ENCODE measurements around the gene PHF21A.

Gene PHF21A

GRCh38 chr11:46069595-46069994 is 51.7 kb downstream of the PHF21A start:
- ATAC-seq: no peak
- TF ChIP-seq, protein P1, sequence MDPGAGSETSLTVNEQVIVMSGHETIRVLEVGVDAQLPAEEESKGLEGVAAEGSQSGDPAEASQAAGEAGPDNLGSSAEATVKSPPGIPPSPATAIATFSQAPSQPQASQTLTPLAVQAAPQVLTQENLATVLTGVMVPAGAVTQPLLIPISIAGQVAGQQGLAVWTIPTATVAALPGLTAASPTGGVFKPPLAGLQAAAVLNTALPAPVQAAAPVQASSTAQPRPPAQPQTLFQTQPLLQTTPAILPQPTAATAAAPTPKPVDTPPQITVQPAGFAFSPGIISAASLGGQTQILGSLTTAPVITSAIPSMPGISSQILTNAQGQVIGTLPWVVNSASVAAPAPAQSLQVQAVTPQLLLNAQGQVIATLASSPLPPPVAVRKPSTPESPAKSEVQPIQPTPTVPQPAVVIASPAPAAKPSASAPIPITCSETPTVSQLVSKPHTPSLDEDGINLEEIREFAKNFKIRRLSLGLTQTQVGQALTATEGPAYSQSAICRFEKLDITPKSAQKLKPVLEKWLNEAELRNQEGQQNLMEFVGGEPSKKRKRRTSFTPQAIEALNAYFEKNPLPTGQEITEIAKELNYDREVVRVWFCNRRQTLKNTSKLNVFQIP (CRISPR knock-in tag; IDR thresholded peaks at IDR 0.05; ENCODE audit: borderline replicate concordance, low read depth): no peak
- no peak for TF ChIP-seq ZFP30 (CRISPR knock-in tag; IDR thresholded peaks at IDR 0.05)
- TF ChIP-seq, protein P2, sequence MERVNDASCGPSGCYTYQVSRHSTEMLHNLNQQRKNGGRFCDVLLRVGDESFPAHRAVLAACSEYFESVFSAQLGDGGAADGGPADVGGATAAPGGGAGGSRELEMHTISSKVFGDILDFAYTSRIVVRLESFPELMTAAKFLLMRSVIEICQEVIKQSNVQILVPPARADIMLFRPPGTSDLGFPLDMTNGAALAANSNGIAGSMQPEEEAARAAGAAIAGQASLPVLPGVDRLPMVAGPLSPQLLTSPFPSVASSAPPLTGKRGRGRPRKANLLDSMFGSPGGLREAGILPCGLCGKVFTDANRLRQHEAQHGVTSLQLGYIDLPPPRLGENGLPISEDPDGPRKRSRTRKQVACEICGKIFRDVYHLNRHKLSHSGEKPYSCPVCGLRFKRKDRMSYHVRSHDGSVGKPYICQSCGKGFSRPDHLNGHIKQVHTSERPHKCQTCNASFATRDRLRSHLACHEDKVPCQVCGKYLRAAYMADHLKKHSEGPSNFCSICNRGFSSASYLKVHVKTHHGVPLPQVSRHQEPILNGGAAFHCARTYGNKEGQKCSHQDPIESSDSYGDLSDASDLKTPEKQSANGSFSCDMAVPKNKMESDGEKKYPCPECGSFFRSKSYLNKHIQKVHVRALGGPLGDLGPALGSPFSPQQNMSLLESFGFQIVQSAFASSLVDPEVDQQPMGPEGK (CRISPR knock-in tag; IDR thresholded peaks at IDR 0.05; ENCODE audit: borderline replicate concordance): no peak
- no peak for TF ChIP-seq ZFP3 (CRISPR knock-in tag; IDR thresholded peaks at IDR 0.05)
- no peak for TF ChIP-seq RARB (CRISPR knock-in tag; IDR thresholded peaks at IDR 0.05)
- TF ChIP-seq CSDC2 (CRISPR knock-in tag; IDR thresholded peaks at IDR 0.05): no peak
- no peak for TF ChIP-seq BACH2 (CRISPR knock-in tag; IDR thresholded peaks at IDR 0.05; ENCODE audit: borderline replicate concordance)
- TF ChIP-seq, protein P3, sequence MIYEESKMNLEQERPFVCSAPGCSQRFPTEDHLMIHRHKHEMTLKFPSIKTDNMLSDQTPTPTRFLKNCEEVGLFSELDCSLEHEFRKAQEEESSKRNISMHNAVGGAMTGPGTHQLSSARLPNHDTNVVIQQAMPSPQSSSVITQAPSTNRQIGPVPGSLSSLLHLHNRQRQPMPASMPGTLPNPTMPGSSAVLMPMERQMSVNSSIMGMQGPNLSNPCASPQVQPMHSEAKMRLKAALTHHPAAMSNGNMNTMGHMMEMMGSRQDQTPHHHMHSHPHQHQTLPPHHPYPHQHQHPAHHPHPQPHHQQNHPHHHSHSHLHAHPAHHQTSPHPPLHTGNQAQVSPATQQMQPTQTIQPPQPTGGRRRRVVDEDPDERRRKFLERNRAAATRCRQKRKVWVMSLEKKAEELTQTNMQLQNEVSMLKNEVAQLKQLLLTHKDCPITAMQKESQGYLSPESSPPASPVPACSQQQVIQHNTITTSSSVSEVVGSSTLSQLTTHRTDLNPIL (CRISPR knock-in tag; IDR thresholded peaks at IDR 0.05; ENCODE audit: low read depth): no peak
- TF ChIP-seq ZC3H10 (CRISPR knock-in tag; IDR thresholded peaks at IDR 0.05): no peak
- no peak for TF ChIP-seq TOX (CRISPR knock-in tag; IDR thresholded peaks at IDR 0.05; ENCODE audit: borderline replicate concordance)
- no peak for TF ChIP-seq ZNF565 (CRISPR knock-in tag; conservative IDR thresholded peaks at IDR 0.05; ENCODE audit: low read depth)

DNA sequence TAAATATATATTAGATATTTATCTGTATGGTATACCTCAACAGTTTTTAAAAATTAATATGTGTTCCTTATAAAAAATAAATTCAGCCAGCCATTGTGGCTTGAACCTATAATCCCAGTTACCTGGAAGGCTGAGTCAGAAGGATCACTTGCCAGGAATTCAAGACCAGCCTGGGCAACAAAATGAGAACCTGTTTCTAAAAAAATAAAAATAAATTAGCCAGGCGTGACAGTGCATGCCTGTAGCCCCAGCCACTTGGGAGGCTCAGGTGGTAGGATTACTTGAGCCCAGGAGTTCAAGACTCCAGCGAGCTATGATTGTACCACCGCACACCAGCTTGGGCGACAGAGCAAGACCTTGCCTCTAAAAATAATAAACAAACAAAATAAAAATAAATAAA is 54.9 kb downstream of the PHF21A start:
- TF ChIP-seq, protein P1 (CRISPR knock-in tag; IDR thresholded peaks at IDR 0.05; ENCODE audit: borderline replicate concordance, low read depth): no peak
- TF ChIP-seq ZFP30 (CRISPR knock-in tag; IDR thresholded peaks at IDR 0.05): no peak
- TF ChIP-seq ARNTL (CRISPR knock-in tag; IDR thresholded peaks at IDR 0.05; ENCODE audit: borderline replicate concordance, low read depth): no peak
- TF ChIP-seq ESRRG (CRISPR knock-in tag; IDR thresholded peaks at IDR 0.05): no peak
- no peak for TF ChIP-seq TOX (CRISPR knock-in tag; IDR thresholded peaks at IDR 0.05; ENCODE audit: borderline replicate concordance)
- TF ChIP-seq, protein P4, sequence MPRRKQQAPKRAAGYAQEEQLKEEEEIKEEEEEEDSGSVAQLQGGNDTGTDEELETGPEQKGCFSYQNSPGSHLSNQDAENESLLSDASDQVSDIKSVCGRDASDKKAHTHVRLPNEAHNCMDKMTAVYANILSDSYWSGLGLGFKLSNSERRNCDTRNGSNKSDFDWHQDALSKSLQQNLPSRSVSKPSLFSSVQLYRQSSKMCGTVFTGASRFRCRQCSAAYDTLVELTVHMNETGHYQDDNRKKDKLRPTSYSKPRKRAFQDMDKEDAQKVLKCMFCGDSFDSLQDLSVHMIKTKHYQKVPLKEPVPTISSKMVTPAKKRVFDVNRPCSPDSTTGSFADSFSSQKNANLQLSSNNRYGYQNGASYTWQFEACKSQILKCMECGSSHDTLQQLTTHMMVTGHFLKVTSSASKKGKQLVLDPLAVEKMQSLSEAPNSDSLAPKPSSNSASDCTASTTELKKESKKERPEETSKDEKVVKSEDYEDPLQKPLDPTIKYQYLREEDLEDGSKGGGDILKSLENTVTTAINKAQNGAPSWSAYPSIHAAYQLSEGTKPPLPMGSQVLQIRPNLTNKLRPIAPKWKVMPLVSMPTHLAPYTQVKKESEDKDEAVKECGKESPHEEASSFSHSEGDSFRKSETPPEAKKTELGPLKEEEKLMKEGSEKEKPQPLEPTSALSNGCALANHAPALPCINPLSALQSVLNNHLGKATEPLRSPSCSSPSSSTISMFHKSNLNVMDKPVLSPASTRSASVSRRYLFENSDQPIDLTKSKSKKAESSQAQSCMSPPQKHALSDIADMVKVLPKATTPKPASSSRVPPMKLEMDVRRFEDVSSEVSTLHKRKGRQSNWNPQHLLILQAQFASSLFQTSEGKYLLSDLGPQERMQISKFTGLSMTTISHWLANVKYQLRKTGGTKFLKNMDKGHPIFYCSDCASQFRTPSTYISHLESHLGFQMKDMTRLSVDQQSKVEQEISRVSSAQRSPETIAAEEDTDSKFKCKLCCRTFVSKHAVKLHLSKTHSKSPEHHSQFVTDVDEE (CRISPR knock-in tag; IDR thresholded peaks at IDR 0.05): no peak
- TF ChIP-seq ISL1 (CRISPR knock-in tag; IDR thresholded peaks at IDR 0.05): no peak
- no peak for ATAC-seq

DNA sequence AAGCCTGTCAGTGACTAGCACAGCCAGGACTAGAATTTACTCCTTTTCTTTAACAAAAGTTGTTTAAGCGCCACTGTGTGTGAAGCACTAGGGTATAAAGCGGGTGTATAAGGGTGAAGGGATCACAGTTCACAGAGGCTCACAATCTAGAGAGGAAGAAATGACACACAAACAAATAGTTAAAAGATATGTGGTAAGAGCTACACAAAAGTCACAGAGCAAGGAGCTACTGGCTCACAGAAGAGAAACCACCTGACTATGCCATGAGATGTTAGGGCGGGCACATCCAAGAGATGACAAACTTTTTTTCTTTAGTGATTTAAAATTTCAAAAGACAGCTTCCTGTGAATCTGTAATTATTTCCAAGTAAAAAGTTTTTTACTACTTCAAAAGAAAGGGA is 55.6 kb downstream of the PHF21A start:
- TF ChIP-seq TOX (CRISPR knock-in tag; IDR thresholded peaks at IDR 0.05; ENCODE audit: borderline replicate concordance): no peak
- no peak for TF ChIP-seq ZNF565 (CRISPR knock-in tag; conservative IDR thresholded peaks at IDR 0.05; ENCODE audit: low read depth)
- TF ChIP-seq BACH2 (CRISPR knock-in tag; IDR thresholded peaks at IDR 0.05; ENCODE audit: borderline replicate concordance): no peak
- no peak for TF ChIP-seq RARB (CRISPR knock-in tag; IDR thresholded peaks at IDR 0.05)
- no peak for TF ChIP-seq ESRRG (CRISPR knock-in tag; IDR thresholded peaks at IDR 0.05)
- no peak for TF ChIP-seq ZNF8 (CRISPR knock-in tag; IDR thresholded peaks at IDR 0.05)
- no peak for TF ChIP-seq OSR1 (CRISPR knock-in tag; IDR thresholded peaks at IDR 0.05)
- TF ChIP-seq ZC3H10 (CRISPR knock-in tag; IDR thresholded peaks at IDR 0.05): no peak
- TF ChIP-seq ZFP30 (CRISPR knock-in tag; IDR thresholded peaks at IDR 0.05): no peak
- TF ChIP-seq ZNF70 (CRISPR knock-in tag; IDR thresholded peaks at IDR 0.05): no peak
- TF ChIP-seq, protein P3 (CRISPR knock-in tag; IDR thresholded peaks at IDR 0.05; ENCODE audit: low read depth): no peak
- no peak for TF ChIP-seq CSDC2 (CRISPR knock-in tag; IDR thresholded peaks at IDR 0.05)
- TF ChIP-seq ARNTL (CRISPR knock-in tag; IDR thresholded peaks at IDR 0.05; ENCODE audit: borderline replicate concordance, low read depth): no peak
- TF ChIP-seq CSRNP3 (CRISPR knock-in tag; IDR thresholded peaks at IDR 0.05): no peak
- TF ChIP-seq ZFP3 (CRISPR knock-in tag; IDR thresholded peaks at IDR 0.05): no peak
- no peak for TF ChIP-seq ISL1 (CRISPR knock-in tag; IDR thresholded peaks at IDR 0.05)

More for the DNA sequence above, 55.6 kb downstream of the PHF21A start:
- ATAC-seq: no peak

Data from SK-N-SH treated with all-trans-retinoic acid at 6 μM for 48 hours (cell line).